GM08714 (cell line): ENCODE data around the gene CPNE2.
"Not testable (repeated sequence)": the region's sequence is repeated elsewhere in the genome, so short reads cannot be mapped to it uniquely, and the experiment has no call there.

Source experiments
- H3K4me3 ChIP-seq: fragments of 200-500 bp; sonication (Bioruptor generic); 2 replicates; pipeline ENCODE4 v1.5.1; 2014; ENCODE audit warnings: mild to moderate bottlenecking, low read length, inconsistent platforms
- ZNF274 ChIP-seq: IDR thresholded peaks from 2 replicates; pipeline ENCODE4 v1.6.1; 2012; ENCODE audit warnings: mild to moderate bottlenecking, low read depth, low read length

The CPNE2 gene

DNA sequence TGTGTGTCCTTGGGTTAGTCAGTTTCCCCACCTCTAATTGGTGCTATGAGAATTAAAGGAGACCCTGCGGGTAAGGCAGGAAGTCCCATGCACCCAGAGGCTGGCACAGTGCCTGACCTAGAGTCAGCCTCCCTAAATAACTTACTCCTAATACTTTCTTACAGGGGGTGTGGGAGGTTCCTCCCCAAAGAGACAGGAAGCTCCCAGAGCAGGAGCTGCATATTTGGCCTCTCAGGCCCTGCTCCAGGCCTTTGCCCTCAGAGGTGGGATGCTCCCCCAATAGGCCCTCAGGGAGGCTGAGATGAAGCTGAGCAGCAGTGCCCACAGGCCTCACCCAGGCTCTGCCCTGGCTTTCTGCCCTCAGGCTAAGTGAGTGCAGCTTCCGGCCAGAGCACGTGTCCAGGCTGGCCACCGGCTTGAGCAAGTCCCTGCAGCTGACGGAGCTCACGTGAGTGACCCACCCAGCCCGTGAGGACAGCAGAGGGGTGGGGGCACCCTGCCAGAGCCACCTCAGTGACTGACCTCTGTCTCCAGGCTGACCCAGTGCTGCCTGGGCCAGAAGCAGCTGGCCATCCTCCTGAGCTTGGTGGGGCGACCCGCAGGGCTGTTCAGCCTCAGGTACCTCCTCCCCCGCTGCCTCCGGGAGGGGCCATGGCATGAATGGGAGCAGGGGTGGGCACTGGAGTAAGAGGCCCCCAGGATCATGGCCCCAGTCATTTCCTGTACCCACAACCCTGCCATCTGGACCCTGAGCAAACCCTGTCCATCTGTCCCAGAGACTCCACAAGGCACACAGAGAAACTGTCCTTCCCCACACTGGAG, 31.1 kb upstream of the CPNE2 start:
- TF ChIP-seq ZNF274 = no peak
- H3K4me3 ChIP-seq = no peak overlapping the region

DNA sequence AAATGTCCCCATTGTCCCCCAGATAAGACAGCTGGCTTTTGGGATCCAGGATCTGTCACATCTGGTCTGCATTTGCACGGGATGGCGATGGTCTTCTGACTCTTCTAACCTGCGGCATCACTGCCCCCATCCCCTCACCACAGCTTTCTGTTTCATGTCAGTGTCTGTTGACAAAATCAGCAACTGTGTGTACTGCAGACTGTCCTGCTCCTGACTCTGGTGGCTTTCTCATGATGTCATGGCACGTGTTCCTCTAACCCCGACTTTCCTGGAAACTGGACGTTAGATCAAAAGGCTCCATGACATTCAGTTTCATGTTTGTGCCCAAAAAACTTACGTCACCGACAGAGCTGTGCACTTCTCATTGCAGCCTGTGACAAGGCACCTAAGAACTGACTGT, 30.1 kb upstream of the CPNE2 start:
- no peak overlapping the region for H3K4me3 ChIP-seq
- no peak for TF ChIP-seq ZNF274

DNA sequence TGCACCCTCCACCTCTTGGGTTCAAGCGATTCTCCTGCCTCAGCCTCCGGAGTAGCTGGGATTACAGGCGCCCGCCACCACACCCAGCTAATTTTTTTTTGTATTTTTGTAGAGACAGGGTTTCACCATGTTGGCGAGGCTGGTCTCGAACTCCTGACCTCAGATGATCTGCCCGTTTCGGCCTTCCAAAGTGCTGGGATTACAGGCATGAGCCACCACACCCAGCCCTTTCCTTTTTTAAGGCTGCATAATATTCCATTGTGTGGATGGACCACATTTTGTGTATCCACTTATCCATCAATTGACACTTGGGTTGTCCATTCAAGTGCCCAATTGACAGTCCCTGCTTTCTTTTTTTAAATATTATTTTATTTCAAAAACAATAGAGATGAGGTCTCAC, 29.2 kb upstream of the CPNE2 start:
- H3K4me3 ChIP-seq = not testable (repeated sequence)

DNA sequence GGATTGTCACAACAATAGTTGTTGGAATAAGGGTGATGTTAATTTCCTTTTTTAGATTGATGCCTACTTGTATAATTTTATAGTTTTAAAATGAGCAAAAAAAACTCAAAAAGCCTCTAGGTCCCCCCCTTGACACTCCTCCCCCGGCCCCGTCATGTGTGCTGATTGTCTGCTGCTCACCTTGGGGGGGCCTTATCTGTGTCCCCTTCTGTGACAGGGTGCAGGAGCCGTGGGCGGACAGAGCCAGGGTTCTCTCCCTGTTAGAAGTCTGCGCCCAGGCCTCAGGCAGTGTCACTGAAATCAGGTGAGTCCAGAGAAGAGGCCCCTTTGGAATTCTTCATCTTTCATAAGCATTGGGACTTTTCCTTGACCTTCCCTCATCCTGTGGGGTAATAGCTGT, 27.4 kb upstream of the CPNE2 start:
- no peak overlapping the region for H3K4me3 ChIP-seq
- TF ChIP-seq ZNF274 = no peak

DNA sequence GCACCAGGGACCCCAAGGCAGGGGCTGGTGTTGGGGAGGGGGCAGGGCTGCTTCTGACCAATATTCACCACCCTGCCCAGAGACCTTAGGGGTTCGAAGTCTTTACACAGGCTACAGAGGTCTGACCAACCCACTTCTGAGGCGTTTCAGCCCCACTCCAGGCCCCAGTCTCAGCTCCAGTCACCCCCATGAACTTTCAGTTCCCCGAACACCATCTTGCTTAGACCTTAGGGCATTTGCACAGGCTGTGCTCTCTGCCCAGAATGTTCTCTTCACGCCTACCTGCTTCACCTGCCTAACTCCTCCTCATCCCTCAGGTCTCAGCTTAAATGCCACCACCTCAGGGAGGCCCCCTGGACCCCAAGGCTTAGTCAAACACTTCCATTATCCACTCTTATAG, 25.8 kb upstream of the CPNE2 start:
- no peak for TF ChIP-seq ZNF274

GRCh38 chr16:57067347-57067746, 25.0 kb upstream of the CPNE2 start:
- H3K4me3 ChIP-seq = no peak overlapping the region
- TF ChIP-seq ZNF274 = no peak

More for the DNA sequence above, 25.8 kb upstream of the CPNE2 start:
- H3K4me3 ChIP-seq = no peak overlapping the region

DNA sequence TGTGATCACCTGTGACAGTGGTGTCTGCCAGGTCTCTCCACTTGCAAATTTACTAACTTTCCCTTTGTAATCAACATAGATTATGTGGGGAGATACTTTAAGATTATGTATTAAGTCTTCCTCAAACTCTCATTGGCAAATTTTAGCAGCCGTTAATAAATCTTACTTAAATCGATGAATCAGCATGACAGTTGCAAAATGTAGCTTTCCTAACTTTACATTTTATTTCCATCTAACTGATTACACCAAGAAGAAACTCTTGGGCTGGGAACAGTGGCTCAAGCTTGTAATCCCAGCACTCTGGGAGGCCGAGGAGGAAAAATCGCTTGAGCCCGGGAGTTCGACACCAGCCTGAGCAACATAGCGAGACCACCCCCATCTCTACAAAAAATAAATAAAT, 23.3 kb upstream of the CPNE2 start:
- no peak for TF ChIP-seq ZNF274
- no peak overlapping the region for H3K4me3 ChIP-seq

GRCh38 chr16:57069635-57070370, 22.6 kb upstream of the CPNE2 start:
- H3K4me3 ChIP-seq = no peak overlapping the region
- TF ChIP-seq ZNF274 = no peak

DNA sequence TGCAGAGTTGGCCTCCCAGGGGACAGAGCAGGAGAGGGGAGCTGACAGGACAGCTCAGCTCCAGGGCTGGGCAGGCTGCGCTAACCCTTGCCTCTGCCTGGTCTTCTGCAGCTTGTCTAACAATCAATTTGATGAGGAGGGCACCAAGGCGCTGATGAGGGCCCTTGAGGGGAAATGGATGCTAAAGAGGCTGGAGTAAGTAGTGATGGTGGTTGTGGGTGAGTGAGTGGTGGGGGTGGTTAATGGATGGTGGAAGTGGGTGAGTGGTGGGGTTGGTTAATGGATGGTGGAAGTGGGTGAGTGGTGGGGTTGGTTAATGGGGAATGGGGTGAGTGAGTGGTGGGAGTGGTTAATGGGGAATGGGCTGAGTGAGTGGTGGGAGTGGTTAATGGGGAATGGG, 22.0 kb upstream of the CPNE2 start:
- no peak for TF ChIP-seq ZNF274
- H3K4me3 ChIP-seq = no peak overlapping the region

DNA sequence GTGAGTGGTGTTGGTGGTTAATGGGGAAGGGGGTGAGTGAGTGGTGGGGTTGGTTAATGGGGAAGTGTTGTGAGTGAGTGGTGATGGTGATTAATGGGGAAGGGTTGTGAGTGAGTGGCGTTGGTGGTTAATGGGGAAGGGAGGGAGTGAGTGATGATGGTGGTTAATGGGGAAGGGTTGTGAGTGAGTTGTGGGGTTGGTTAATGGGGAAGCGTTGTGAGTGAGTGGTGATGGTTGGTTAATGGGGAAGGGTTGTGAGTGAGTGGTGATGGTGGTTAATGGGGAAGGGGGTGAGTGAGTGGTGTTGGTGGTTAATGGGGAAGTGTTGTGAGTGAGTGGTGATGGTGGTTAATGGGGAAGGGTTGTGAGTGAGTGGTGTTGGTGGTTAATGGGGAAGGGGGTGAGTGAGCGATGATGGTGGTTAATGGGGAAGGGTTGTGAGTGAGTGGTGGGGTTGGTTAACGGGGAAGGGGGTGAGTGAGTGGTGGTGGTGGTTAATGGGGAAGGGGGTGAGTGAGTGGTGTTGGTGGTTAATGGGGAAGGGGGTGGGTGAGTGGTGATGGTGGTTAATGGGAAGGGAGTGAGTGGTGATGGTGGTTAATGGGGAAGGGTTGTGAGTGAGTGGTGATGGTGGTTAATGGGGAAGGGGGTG, 21.2 kb upstream of the CPNE2 start:
- H3K4me3 ChIP-seq = not testable (repeated sequence)

- no peak for TF ChIP-seq ZNF274
- no peak overlapping the region for H3K4me3 ChIP-seq
Observed at GRCh38 chr16:57071831-57072582, 20.4 kb upstream of the CPNE2 start.

DNA sequence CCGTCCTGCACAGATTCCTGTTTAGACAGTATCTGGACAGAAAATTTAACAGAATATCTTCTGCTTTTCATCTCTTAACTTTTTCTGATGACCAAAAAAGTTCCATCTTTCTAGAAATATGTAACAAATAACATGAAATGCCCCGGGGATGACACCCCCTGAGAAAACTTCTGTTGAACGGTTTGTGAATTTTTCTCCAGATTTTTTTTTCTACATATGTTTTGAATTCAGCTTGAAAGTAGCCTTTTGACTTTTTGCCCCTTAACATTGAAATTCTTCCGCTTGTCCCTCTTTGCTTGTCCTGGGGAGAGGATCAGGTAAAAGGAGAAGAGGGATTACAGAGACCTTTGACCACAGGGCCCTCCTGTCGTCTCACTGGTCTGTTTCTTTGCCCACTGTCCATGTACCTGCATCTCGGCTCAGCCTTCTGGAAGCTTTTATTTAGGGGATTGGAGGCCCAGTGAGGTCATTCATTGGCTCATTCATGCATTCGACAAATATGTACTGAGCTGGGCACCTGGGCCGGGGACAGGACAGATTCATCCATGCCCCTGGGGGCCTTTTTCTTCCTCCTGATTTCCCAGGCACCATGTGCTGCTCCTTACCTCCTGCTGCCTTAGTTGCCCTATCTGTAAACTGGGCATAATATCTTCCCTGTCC, 19.6 kb upstream of the CPNE2 start:
- no peak for TF ChIP-seq ZNF274
- no peak overlapping the region for H3K4me3 ChIP-seq

DNA sequence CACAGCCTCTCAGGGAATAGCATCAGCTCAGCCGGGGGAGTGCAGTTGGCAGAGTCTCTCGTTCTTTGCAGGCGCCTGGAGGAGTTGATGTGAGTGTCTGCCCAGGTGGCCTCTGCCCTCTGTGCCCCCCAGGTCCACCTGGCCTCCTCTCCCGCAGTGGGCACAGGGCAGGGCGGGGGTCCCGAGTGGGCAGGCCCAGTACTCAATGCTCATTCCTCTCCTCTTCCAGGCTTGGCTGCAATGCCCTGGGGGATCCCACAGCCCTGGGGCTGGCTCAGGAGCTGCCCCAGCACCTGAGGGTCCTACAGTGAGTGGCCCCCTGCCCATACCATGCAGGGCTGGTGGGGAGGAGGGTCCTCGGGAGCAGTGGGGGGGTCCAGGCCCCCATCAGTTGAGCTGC, 14.7 kb upstream of the CPNE2 start:
- no peak for TF ChIP-seq ZNF274

DNA sequence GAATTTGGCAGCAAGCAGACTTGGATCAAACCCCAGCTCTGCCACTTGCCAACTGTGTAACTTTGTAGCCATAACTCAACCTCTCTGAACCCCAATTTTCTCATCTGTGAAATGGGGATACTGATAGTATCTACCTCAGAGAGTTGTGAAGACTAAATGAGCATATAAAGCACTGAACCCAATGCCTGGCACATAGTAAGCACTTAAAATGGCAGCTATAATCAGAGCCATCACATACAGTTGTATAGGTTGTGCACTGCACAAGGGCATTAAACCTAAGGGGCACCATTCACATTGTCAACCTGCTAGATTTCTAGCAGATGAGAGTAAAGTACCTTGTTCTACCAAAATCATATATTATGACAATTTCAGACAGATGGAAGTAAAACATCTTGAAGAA, 10.6 kb upstream of the CPNE2 start:
- H3K4me3 ChIP-seq = no peak overlapping the region
- TF ChIP-seq ZNF274 = no peak

More for the DNA sequence above, 14.7 kb upstream of the CPNE2 start:
- H3K4me3 ChIP-seq = no peak overlapping the region
